ENCODE measurements around the gene MRPL40.

Gene MRPL40

DNA sequence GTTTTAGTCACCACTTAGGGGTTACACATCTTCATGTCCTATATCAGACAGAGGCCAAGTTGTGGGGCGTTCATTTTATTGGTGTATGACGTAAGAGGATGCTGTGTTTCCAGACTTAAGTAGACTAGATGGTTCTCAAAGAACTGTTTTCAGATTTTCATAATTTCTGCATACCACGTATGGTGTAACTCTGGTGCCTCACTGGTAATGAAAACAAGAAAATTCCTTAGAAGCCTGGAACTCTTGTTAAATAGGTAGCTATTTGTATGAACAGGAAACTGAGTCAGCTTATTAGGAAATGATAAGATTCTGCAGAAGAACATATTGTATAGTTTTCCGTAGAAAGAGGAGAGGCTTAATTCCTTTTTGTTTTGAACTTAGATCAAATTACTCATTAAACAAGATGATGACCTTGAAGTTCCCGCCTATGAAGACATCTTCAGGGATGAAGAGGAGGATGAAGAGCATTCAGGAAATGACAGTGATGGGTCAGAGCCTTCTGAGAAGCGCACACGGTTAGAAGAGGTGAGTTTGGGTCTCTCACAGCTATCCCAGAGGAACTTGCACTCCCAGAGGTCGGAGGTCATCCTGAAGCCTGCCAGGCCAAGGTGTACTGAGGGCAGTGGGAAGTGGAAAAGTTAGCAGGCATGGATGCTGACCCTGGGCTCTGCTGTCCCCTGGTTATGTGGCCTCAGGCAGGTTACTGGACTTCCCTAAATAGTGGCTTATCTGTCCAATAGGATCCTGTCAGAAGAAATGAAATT is 51.3 kb downstream of the MRPL40 start:
- no peak for DNase-seq (ENCODE audit: low spot score)
